Activated CD8-positive, alpha-beta memory T cell treated with anti-CD3 and anti-CD28 coated beads for 1 hour (primary cell): ENCODE results near the gene CCDC88B.
"Not testable (repeated sequence)": the region's sequence is repeated elsewhere in the genome, so short reads cannot be mapped to it uniquely, and the experiment has no call there.

Source experiments
- DNase-seq, 2 donors: peaks; one replicate each; pipeline ENCODE4 v3.0.0-alpha.2; 2020; ENCODE audit warnings: low read depth in 1 of 2; ENCODE audit errors: extremely low read depth in 1 of 2

CCDC88B gene

DNA sequence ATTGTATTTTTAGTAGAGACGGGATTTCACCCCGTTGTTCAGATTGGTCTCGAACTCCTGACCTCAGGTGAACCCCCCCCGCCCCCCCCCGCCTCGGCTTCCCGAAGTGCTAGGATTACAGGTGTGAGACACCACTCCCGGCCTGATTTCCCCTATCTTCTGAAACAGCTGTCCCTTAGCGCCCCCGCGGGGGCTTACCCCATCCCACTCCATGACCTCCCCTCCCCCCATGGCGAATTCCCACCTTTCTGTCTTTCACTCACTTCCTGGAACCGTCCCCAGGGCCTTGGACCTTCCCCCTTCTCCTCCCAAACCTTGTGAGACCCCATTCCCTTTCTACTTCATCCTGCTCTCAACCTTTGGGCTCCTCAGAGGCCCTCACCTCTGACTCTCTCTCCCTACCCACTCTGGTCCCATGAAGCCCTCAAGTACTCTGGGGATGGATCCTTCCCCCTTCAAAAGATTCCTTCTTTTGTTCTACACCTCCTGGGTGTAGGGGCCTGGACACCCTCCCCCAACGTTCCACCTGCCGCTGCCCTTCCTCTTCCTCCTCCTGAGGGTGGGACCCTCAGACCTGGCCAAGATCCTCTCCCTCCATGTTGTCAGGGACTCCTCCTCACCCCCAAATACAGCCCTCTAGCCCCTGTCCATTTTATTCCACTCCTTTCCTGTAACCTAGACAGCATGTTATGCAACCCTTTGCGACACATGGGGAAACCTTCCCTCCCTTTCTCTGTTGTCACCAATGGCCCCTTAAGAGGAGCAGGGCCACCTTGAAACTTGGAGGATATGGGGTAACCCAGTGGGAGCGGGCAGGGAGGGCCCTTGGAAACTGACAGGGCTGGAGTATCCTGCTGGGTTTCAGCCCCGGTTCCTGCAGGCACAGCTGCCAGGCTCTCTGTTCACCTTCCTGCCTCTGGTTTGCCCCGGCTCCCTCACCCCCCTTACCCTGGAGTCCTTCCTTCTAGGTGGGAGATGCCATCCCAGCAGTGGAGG, 20.9 kb upstream of the CCDC88B start:
- DNase-seq: no peak

- no peak for DNase-seq
Measured at GRCh38 chr11:64320556-64320955, 19.4 kb upstream of the CCDC88B start.

DNA sequence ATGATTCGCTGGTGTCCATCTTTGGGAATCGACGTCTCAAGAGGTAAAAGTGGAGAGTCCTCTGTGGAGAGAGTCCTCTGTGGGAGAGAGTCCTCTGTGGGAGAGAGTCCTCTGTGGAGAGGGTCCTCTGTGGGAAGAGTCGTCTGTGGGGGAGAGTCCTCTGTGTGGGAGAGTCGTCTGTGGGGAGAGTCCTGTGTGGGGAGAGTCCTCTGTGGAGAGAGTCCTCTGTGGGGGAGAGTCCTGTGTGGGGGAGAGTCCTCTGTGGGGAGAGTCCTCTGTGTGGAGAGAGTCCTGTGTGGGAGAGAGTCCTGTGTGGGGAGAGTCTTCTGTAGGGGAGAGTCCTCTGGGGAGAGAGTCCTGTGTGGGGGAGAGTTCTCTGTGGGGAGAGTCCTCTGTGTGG, 19.0 kb upstream of the CCDC88B start:
- no peak for DNase-seq

GRCh38 chr11:64321533-64321932, 18.5 kb upstream of the CCDC88B start:
- no peak for DNase-seq

DNA sequence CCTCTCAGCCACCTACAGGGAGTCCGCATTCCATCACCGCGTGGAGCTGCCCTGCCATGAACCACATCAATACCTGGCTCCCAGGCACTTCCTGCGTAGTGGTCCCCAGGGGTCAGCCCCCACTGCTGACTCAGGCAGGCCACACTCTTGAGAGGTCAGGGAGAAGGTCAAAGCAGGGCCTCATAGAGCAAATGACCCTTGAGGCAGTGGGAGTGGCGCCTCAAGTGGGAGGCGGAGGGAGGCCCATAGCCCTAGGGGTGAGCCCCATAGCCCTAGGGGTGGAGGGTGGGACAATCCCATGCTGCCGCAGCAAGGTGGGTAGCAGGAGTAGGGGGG, 17.1 kb upstream of the CCDC88B start:
- no peak for DNase-seq

GRCh38 chr11:64323373-64323772, 16.6 kb upstream of the CCDC88B start:
- no peak for DNase-seq

DNA sequence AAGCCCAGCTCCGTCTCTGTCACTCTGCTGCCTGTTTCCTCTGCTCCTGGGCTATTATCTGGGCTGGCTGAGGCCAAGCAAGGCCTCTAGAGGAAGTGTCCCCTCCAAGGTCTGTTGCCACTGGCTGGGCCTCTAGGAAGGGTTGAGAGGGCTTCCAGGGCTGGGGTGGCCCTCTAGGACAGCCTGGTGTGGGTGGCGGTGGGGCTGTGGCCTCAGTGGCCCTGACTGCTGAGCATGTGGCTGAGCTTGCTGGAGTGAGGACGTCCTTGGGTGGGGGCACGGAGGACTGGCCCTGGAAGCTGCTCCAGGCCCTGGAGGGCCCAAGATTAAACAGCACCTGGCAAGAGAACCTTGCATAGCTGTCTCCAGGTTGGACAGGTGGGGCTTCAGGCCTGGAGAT, 16.0 kb upstream of the CCDC88B start:
- not testable (repeated sequence) for DNase-seq

DNA sequence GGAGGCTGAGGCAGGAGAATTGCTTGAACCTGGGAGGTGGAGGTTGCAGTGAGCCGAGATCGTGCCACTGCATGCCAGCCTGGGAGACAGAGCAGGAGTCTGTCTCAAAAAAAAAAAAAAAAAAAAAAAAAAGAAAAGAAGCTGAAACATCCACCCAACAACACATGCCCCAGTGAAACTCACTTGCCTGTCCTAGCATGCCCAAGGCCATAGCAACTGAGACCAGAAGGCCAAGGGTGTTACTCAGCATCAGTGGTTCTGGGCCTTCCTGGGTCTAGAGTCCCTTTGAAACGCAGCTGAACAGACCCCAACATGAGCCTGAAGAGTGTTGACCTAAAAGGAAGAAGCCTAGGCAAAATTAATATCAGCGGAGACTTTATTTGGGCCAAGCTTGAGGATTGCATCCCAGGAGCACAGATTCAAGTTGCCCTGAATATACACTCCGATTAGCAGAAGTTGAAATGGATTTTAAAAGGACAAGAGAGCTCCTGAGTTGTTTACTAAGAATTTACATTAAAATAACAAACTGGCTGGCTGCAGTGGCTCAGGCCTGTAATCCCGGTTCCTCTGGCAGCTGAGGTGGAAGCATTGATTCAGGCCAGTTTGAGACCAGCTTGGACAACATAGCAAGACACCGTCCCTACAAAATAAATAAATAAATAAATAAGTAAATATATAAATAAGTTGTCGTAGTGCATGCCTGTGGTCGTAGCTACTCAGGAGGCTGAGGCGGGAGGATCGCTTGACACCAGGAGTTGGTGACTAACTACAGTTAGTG, 15.1 kb upstream of the CCDC88B start:
- no peak for DNase-seq

DNA sequence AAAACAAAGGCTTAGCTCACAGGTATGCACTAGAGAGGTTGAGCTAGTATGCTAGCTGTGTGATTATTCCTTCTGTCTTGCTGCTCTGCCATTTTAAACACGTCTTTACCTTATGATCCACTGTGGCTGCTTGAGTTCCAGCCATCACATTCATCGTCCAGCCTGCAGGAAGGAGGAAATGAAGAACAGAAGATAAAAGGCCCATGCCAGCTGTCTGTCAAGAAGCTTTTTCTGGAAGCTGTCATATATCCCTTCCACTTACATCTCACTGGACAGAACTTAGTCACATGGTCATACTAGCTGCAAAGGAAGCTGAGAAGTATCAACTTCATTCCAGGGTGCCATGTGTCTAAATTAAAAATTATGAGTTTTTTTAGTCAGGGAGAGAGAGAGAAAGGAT, 12.6 kb upstream of the CCDC88B start:
- no peak for DNase-seq

- DNase-seq: no peak
Measured at GRCh38 chr11:64327993-64328392, 12.0 kb upstream of the CCDC88B start.

DNA sequence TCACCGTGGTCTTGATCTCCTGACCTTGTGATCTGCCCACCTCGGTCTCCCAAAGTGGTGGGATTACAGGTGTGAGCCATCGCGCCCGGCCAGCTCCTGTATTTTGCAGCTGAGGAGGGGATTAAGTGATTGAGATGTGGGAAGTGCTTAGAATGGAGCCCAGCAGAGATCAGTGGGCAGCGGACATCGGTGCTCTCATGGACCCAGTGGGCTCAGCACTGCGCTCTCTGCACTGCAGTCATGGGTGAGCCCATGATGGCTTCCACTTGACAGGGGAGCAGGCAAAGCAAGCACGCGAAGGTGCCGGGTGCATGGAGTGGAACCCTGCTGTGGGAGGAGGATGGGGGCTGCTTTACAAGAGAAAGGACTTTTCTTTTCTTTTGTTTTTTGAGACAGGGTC, 9.1 kb upstream of the CCDC88B start:
- DNase-seq: no peak

- DNase-seq: peak in 1 of 2 donors; percentile 47
Measured at GRCh38 chr11:64331569-64332371, 8.2 kb upstream of the CCDC88B start.

DNA sequence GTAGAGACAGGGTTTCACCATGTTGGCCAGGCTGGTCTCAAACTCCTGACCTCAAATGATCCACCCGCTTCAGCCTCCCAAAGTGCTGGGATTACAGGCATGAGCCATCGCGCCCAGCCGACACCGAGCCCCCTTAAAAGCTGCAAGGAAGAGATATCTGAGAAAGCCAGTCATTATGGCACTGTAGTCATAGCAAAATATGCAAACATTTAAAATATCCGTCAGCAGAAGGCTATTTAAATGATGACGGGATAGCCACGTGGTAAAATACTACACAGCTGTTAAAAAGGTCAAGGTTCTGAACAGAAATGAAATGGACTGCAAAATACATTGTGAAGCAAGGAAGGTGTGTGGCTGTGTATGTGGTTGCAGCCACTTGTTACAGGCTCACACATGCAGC, 6.4 kb upstream of the CCDC88B start:
- no peak for DNase-seq

GRCh38 chr11:64334764-64335735, 5.0 kb upstream of the CCDC88B start:
- no peak for DNase-seq

DNA sequence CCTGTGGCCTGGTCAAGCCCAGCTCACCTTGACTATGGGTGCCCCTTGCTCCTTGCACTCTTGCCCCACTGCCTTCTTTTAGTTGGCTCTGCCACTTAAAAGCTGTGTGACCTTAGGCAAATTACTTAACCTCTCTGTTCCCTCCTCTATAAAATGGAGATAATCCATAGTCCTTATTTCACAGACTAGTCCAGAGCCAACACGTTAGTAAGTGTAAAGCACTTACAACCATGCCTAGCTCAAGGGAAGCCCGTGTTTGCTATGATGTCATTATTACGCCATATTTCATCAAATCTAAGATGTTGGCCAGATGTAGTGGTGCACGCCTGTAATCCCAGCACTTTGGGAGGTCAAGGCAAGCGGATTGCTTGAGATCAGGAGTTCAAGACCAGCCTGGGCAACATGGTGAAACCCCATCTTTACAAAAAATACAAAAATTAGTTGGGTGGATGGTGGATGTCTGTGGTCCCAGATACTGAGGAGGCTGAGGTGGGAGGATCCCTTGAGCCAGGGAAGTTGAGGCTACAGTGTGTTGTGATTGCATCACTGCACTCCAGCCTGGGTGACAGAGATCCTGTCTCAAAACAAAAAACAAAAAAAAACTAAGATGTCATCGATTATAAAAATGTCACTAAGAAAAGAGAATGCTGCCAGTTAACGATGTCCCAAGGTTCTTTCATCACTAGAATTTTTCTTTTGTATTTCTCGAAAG, 2.3 kb upstream of the CCDC88B start:
- no peak for DNase-seq

DNA sequence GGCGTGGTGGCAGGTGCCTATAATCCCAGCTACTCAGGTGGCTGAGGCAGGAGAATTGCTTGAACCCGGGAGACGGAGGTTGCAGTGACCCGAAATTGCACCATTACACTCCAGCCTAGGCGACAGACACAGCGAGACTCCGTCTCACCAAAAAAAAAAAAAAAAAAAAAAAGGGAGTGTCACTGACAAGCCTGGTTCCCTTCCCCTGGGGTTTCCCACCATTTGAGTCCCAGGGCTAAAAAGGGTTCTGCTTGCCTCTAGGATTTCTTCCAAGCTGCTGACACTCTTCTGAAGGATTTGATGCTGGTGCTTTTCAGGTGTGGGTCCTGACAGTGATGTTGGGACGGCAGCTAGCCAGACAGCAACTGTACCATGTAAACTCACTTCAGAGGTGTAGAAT, 1.3 kb upstream of the CCDC88B start:
- DNase-seq: no peak

DNA sequence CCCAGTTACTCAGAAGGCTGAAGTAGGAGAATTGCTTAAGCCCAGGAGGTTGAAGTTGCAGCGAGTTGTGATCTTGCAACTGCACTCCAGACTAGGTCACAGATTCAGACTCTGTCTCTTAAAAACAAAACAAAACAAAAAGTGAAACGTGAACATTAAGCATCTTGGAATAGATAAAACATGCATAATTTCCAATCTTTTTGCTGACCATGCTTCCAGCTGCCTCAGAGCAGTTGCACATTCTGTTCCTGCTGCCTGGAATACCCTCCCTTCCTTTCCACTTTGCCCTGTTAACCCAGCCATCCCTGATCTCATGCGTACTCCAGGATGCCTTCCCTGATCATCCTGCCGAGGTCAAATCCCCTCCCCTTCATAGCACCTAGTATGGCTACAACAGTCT, 718 bp upstream of the CCDC88B start:
- DNase-seq: no peak

GRCh38 chr11:64340671-64341335, 799 bp downstream of the CCDC88B start:
- DNase-seq: peak; percentile 42 to 75

DNA sequence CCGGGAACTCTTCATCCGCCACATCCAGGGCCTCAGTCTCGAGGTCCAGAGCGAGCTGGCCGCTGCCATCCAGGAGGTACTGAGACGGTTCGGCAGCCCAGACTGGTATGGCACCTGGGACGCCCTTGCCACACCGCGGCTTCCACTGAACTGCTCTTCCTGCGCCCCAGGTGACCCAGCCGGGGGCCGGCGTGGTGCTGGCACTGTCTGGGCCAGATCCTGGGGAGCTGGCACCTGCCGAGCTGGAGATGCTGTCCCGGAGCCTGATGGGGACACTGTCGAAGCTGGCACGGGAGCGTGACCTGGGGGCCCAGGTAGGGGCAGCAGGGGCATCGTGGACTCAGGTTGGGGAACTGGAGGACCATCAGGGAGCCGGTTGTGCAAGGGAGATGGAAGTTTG, 1.4 kb downstream of the CCDC88B start:
- DNase-seq: no peak
